Spleen (tissue), 11 donors: ENCODE measurements around the gene ZFP42. TPM values are rescaled to one million over a fixed set of nuclear protein-coding genes. Genes with fewer than 3 reads are reported as not detected.
"Not testable (repeated sequence)": the region's sequence is repeated elsewhere in the genome, so short reads cannot be mapped to it uniquely, and the experiment has no call there.

Experiments used
- DNase-seq: peaks from one replicate; pipeline ENCODE4 v3.0.0-alpha.2; 2020
- H3K27ac ChIP-seq, 8 donors: fragments of 200-600 bp; sonication (generic) in 7 of 8; 1 replicate in 4 of 8; 2 replicates in 4 of 8; pipeline versions ENCODE4 v1.5.0 to v1.8.0; 2016 to 2021; ENCODE audit warnings: inconsistent platforms in 4 of 8, mild to moderate bottlenecking in 4 of 8, moderate library complexity in 1 of 8
- H3K27me3 ChIP-seq, 7 donors: fragments of 200-600 bp; sonication (generic) in 6 of 7; replicated peaks in 1 of 7; 1 replicate in 4 of 7; 2 replicates in 3 of 7; pipeline versions ENCODE4 v1.5.0 to v1.8.0; 2016 to 2021; ENCODE audit warnings: inconsistent platforms in 3 of 7, mild to moderate bottlenecking in 1 of 7
- H3K36me3 ChIP-seq, 6 donors: fragments of 200-600 bp; sonication (generic) in 5 of 6; 1 replicate in 4 of 6; 2 replicates in 2 of 6; pipeline versions ENCODE4 v1.5.0 to v1.8.0; 2016 to 2021; ENCODE audit warnings: inconsistent platforms in 2 of 6
- H3K4me1 ChIP-seq, 6 donors: fragments of 200-600 bp; sonication (generic) in 5 of 6; 1 replicate in 3 of 6; 2 replicates in 3 of 6; pipeline versions ENCODE4 v1.5.0 to v1.8.0; 2016 to 2021; ENCODE audit warnings: inconsistent platforms in 3 of 6
- H3K4me3 ChIP-seq, 8 donors: fragments of 200-600 bp; sonication (generic) in 7 of 8; 1 replicate in 4 of 8; 2 replicates in 4 of 8; pipeline versions ENCODE4 v1.5.0 to v1.8.0; 2016 to 2021; ENCODE audit warnings: inconsistent platforms in 4 of 8, mild to moderate bottlenecking in 4 of 8, moderate library complexity in 2 of 8
- H3K9me3 ChIP-seq, 8 donors: fragments of 200-600 bp; sonication (generic) in 7 of 8; 1 replicate in 4 of 8; 2 replicates in 4 of 8; pipeline versions ENCODE4 v1.5.0 to v1.8.0; 2016 to 2021; ENCODE audit warnings: inconsistent platforms in 4 of 8
- CTCF ChIP-seq, 11 experiments: fragments of 200-600 bp in 7 of 11; fragments of 450-650 bp in 4 of 11; sonication (generic) in 4 of 11; IDR thresholded peaks in 8 of 11; conservative IDR thresholded peaks in 3 of 11; 1 replicate in 7 of 11; 2 replicates in 4 of 11; pipeline versions ENCODE4 v1.4.0 to v1.8.0; 2016 to 2021; ENCODE audit warnings: antibody characterized with exemption in 11 of 11, inconsistent platforms in 4 of 11, mild to moderate bottlenecking in 1 of 11
- POLR2A ChIP-seq, 3 donors: fragments of 450-650 bp; IDR thresholded peaks; one replicate each; pipeline ENCODE4 v1.5.1; 2017; ENCODE audit warnings: antibody characterized with exemption in 3 of 3, mild to moderate bottlenecking in 1 of 3
- POLR2AphosphoS5 ChIP-seq, 3 donors: sonication (generic); formaldehyde crosslinking; IDR thresholded peaks; one replicate each; pipeline ENCODE4 v1.5.1; 2017; ENCODE audit warnings: antibody characterized with exemption in 3 of 3
- WGBS, 5 donors: extraction: QIAGEN DNeasy Blood & Tissue Kit in 3 of 5; methylation state at CpG; one replicate each; pipeline versions ENCODE4 v1.1.5 to v1.1.7; 2013 to 2018; 5-methylcytosine and 5-hydroxymethylcytosine counted together
- intact Hi-C: fragments of 100-400 bp; cut with DNase I; formaldehyde crosslinking; loops from one replicate; pipeline ENCODE4 v1.15.0; 2023; ENCODE audit warnings: low total_unique reads
- polyA plus RNA-seq, 3 donors: library from polyadenylated mRNA; stranded (reverse); fragments of 200-250 nt; gene quantifications; one replicate each; pipeline ENCODE4 v1.2.1, GENCODE V29; 2013
- total RNA-seq, 7 donors: library from RNA; depleted of rRNA in 3 of 7; stranded (reverse); fragments of >200 nt in 3 of 7; fragmentation: NEBNext Ultra II Directional in 4 of 7; extraction: Animal tissue kit (Norgen Biotek cat#: 25700) in 4 of 7; gene quantifications; one replicate each; pipeline versions ENCODE4 v1.1.0 to v1.2.1, GENCODE V29; 2016 to 2021
- donor health status: healthy with polysubstance abuse.
- donor health status: DM: no; HTN: no; CAD: no; lungs with moderate emphysema.
- donor health status: DM: no; HTN: no; CAD: no.
- donor health status: Bipolar disorder and iron deficiency.
- donor health status: healthy.
- donor health status: DM: no; HTN: no; CAD: no.
- donor health status: DM: yes; HTN: yes; CAD: no.

The ZFP42 gene
- total and polyA plus RNA-seq, 10 donors, result not detected

- no peaks in the 10 kb centered on the region for H3K36me3 ChIP-seq
- no peak for DNase-seq
- H3K9me3 ChIP-seq, result peaks cover 0 to 72% (median 13%) of the 10 kb centered on the region in 8 donors
- 41 to 56% (median 53%) methylated on average over 6 of the region's 6 CpGs for WGBS, 5 donors
- no peak overlapping the region for H3K27ac ChIP-seq
- no peaks in the 10 kb centered on the region for H3K4me1 ChIP-seq
- no peak overlapping the region for H3K4me3 ChIP-seq
- H3K27me3 ChIP-seq, result peaks cover 0 to 36% (median 8%) of the 10 kb centered on the region in 7 donors
- intact Hi-C loops, result no loop called here
- TF ChIP-seq POLR2A (IDR thresholded peaks at IDR 0.05) (no peak), CTCF (IDR thresholded peaks at IDR 0.05 in 8 of 11, conservative IDR thresholded peaks at IDR 0.05 in 3 of 11) (no peak)
These were observed 1.7 kb upstream of the ZFP42 start for GRCh38 chr4:187993827-187994226.

- no peak for TF ChIP-seq CTCF (IDR thresholded peaks at IDR 0.05 in 8 of 11, conservative IDR thresholded peaks at IDR 0.05 in 3 of 11)
- Histone ChIP-seq H3K27ac (no peak overlapping the region), H3K4me3 (no peak overlapping the region), H3K36me3 (no peaks in the 10 kb centered on the region), H3K9me3 (peaks cover 0 to 60% (median 18%) of the 10 kb centered on the region in 8 donors), H3K4me1 (no peaks in the 10 kb centered on the region), H3K27me3 (peaks cover 0 to 36% (median 8%) of the 10 kb centered on the region in 7 donors)
- intact Hi-C loops, result no loop called here
- no peak for DNase-seq
- 16 to 22% (median 16%) methylated on average over 31 to 34 of the region's 34 CpGs for WGBS, 5 donors
These were observed 1.1 kb downstream of the ZFP42 start for GRCh38 chr4:187996502-187997177.

- WGBS, 5 donors, result 73 to 82% (median 77%) methylated on average over 15 of the region's 15 CpGs
- DNase-seq, H3K4me3 ChIP-seq, H3K36me3 ChIP-seq, H3K4me1 ChIP-seq, intact Hi-C loops, H3K27ac ChIP-seq: not testable (repeated sequence)
- peaks cover 0 to 36% (median 8%) of the 10 kb centered on the region in 7 donors for H3K27me3 ChIP-seq
- H3K9me3 ChIP-seq, result peaks cover 0 to 52% (median 17%) of the 10 kb centered on the region in 8 donors
These were observed 2.4 kb downstream of the ZFP42 start for GRCh38 chr4:187997991-187998390.

GRCh38 chr4:187999406-187999932 lies 3.9 kb downstream of the ZFP42 start:
- intact Hi-C loops, result no loop called here
- Histone ChIP-seq H3K4me1 (no peaks in the 10 kb centered on the region), H3K4me3 (no peak overlapping the region), H3K27me3 (peaks cover 0 to 36% (median 8%) of the 10 kb centered on the region in 7 donors), H3K27ac (no peak overlapping the region), H3K9me3 (peaks cover 0 to 39% (median 10%) of the 10 kb centered on the region in 8 donors), H3K36me3 (no peaks in the 10 kb centered on the region)
- WGBS, 5 donors, result 72 to 83% (median 82%) methylated on average over 2 of the region's 2 CpGs
- no peak for TF ChIP-seq CTCF (IDR thresholded peaks at IDR 0.05 in 8 of 11, conservative IDR thresholded peaks at IDR 0.05 in 3 of 11)
- no peak for TF ChIP-seq POLR2AphosphoS5 (IDR thresholded peaks at IDR 0.05)
- no peak for TF ChIP-seq POLR2A (IDR thresholded peaks at IDR 0.05)
- no peak for DNase-seq
